ENCODE measurements around the gene CFAP61. TPM values are rescaled to one million over a fixed set of nuclear protein-coding genes. Genes with fewer than 3 reads are reported as not detected.

CFAP61 gene
- total and polyA plus RNA-seq, 2 experiments from 2014 or later = 1.0 TPM; not detected in 1

- no peak overlapping the region for H3K4me2 ChIP-seq
- H3K9me2 ChIP-seq (replicated peaks; ENCODE audit: insufficient read depth) = no peaks in the 10 kb centered on the region
- H3K9me3 ChIP-seq (ENCODE audit: low read depth) = no peaks in the 10 kb centered on the region
- H3K27me3 ChIP-seq = no peaks in the 10 kb centered on the region
- no peaks in the 10 kb centered on the region for H3K4me1 ChIP-seq (ENCODE audit: insufficient read depth)
- H3K36me3 ChIP-seq (replicated peaks; ENCODE audit: insufficient read depth, low read depth) = no peaks in the 10 kb centered on the region
- no peak for DNase-seq (ENCODE audit: low spot score)
- no peaks in the 10 kb centered on the region for H4K20me1 ChIP-seq (ENCODE audit: insufficient read depth, poor library complexity, severe bottlenecking)
- H3K79me2 ChIP-seq = no peaks in the 10 kb centered on the region
- H2AFZ ChIP-seq = no peak overlapping the region
- H3K4me3 ChIP-seq = no peak overlapping the region
- H3K27ac ChIP-seq = no peak overlapping the region
- TF ChIP-seq CTCF (IDR thresholded peaks at IDR 0.05; ENCODE audit: poor library complexity) (no peak), EZH2phosphoT487 (IDR thresholded peaks at IDR 0.05; ENCODE audit: low read depth, severe bottlenecking, unreplicated experiment) (no peak), EZH2 (IDR thresholded peaks at IDR 0.05; ENCODE audit: borderline replicate concordance) (no peak)
- 92% methylated on average over 2 of the region's 2 CpGs for WGBS (ENCODE audit: low lambda C conversion rate, missing lambda C conversion rate)
Observed at GRCh38 chr20:20331817-20332216, 279.5 kb downstream of the CFAP61 start.

- H3K79me2 ChIP-seq = no peaks in the 10 kb centered on the region
- H4K20me1 ChIP-seq (ENCODE audit: insufficient read depth, poor library complexity, severe bottlenecking) = no peaks in the 10 kb centered on the region
- no peaks in the 10 kb centered on the region for H3K4me1 ChIP-seq (ENCODE audit: insufficient read depth)
- no peaks in the 10 kb centered on the region for H3K27me3 ChIP-seq
- H2AFZ ChIP-seq = no peak overlapping the region
- H3K4me3 ChIP-seq = no peak overlapping the region
- no peak overlapping the region for H3K4me2 ChIP-seq
- no peaks in the 10 kb centered on the region for H3K9me2 ChIP-seq (replicated peaks; ENCODE audit: insufficient read depth)
- no peaks in the 10 kb centered on the region for H3K9me3 ChIP-seq (ENCODE audit: low read depth)
- no peak overlapping the region for H3K27ac ChIP-seq
- WGBS (ENCODE audit: low lambda C conversion rate, missing lambda C conversion rate) = 78% methylated on average over 6 of the region's 6 CpGs
- TF ChIP-seq EZH2phosphoT487 (IDR thresholded peaks at IDR 0.05; ENCODE audit: low read depth, severe bottlenecking, unreplicated experiment) = no peak
- no peak for TF ChIP-seq EZH2 (IDR thresholded peaks at IDR 0.05; ENCODE audit: borderline replicate concordance)
- no peak for TF ChIP-seq CTCF (IDR thresholded peaks at IDR 0.05; ENCODE audit: poor library complexity)
- no peaks in the 10 kb centered on the region for H3K36me3 ChIP-seq (replicated peaks; ENCODE audit: insufficient read depth, low read depth)
- no peak for DNase-seq (ENCODE audit: low spot score)
Observed at GRCh38 chr20:20333866-20334265, 281.5 kb downstream of the CFAP61 start.

GRCh38 chr20:20334489-20334888 is 282.2 kb downstream of the CFAP61 start:
- WGBS (ENCODE audit: low lambda C conversion rate, missing lambda C conversion rate) = 77% methylated on average over 5 of the region's 5 CpGs
- Histone ChIP-seq H3K36me3 (replicated peaks; ENCODE audit: insufficient read depth, low read depth) (no peaks in the 10 kb centered on the region), H3K27ac (no peak overlapping the region), H3K4me3 (no peak overlapping the region), H3K4me1 (ENCODE audit: insufficient read depth) (no peaks in the 10 kb centered on the region), H3K27me3 (no peaks in the 10 kb centered on the region), H3K9me3 (ENCODE audit: low read depth) (no peaks in the 10 kb centered on the region), H3K79me2 (no peaks in the 10 kb centered on the region), H2AFZ (no peak overlapping the region), H3K9me2 (replicated peaks; ENCODE audit: insufficient read depth) (no peaks in the 10 kb centered on the region), H3K4me2 (no peak overlapping the region), H4K20me1 (ENCODE audit: insufficient read depth, poor library complexity, severe bottlenecking) (no peaks in the 10 kb centered on the region)
- no peak for DNase-seq (ENCODE audit: low spot score)
- TF ChIP-seq CTCF (IDR thresholded peaks at IDR 0.05; ENCODE audit: poor library complexity) = no peak
- no peak for TF ChIP-seq EZH2phosphoT487 (IDR thresholded peaks at IDR 0.05; ENCODE audit: low read depth, severe bottlenecking, unreplicated experiment)
- no peak for TF ChIP-seq EZH2 (IDR thresholded peaks at IDR 0.05; ENCODE audit: borderline replicate concordance)
